HUDEP-2 (cell line): ENCODE data around the gene CD33.

Source experiments
- DNase-seq, 76 experiments: peaks; one replicate each; lab custom pipeline; 2025; ENCODE audit not compliant: unreplicated experiment in 76 of 76; lab: John Stamatoyannopoulos, UW

Gene CD33

GRCh38 chr19:51258165-51259160, 33.6 kb downstream of the CD33 start:
- DNase-seq, result peak in 1 of 76 experiments; percentile 11

GRCh38 chr19:51259348-51260245, 34.7 kb downstream of the CD33 start:
- peak in 37 of 76 experiments; percentile 5 to 69 (median 30) for DNase-seq

- DNase-seq, result no peak
These were observed 38.9 kb downstream of the CD33 start for GRCh38 chr19:51263808-51264207.

- DNase-seq, result no peak
These were observed 46.2 kb downstream of the CD33 start for GRCh38 chr19:51271067-51271466.

GRCh38 chr19:51272183-51272810, 47.4 kb downstream of the CD33 start:
- no peak for DNase-seq

- no peak for DNase-seq
These were observed 49.3 kb downstream of the CD33 start for GRCh38 chr19:51274049-51274770.

GRCh38 chr19:51277112-51277511, 52.2 kb downstream of the CD33 start:
- DNase-seq, result no peak

GRCh38 chr19:51282335-51282734, 57.5 kb downstream of the CD33 start:
- DNase-seq, result no peak

GRCh38 chr19:51285682-51286081, 60.8 kb downstream of the CD33 start:
- DNase-seq, result no peak
